ENCODE measurements around the gene ELOVL3.

GRCh38 chr10:102185811-102186527 is 40.1 kb upstream of the ELOVL3 start:
- no peak for TF ChIP-seq CTCF (IDR thresholded peaks at IDR 0.05 in 2 of 3, conservative IDR thresholded peaks at IDR 0.05 in 1 of 3; ENCODE audit: control insufficient read depth in 2 of 3, extremely low read depth in 1 of 3, insufficient read depth in 1 of 3, low read depth in 3 of 3, low read length in 3 of 3)
- no peak for TF ChIP-seq EP300 (IDR thresholded peaks at IDR 0.05; ENCODE audit: borderline replicate concordance in 1 of 2, control insufficient read depth in 1 of 2, low read depth in 2 of 2, low read length in 2 of 2)
- TF ChIP-seq CHD4 (IDR thresholded peaks at IDR 0.05): no peak
